ENCODE results near the gene GRK3. TPM values are rescaled to one million over a fixed set of nuclear protein-coding genes. Genes with fewer than 3 reads are reported as not detected.

The GRK3 gene
- total RNA-seq, 2 donors from 2014 or later: 19.4 to 21.0 TPM

- Mint-ChIP-seq H3K4me1 (no peaks in the 10 kb centered on the region), H3K9me3 (no peaks in the 10 kb centered on the region), H3K27ac (no peak overlapping the region), H3K36me3 (ENCODE audit: low read depth) (peaks cover 3% of the 10 kb centered on the region), H3K27me3 (ENCODE audit: insufficient read depth) (no peaks in the 10 kb centered on the region), H3K4me3 (no peak overlapping the region)
- no peaks in the 10 kb centered on the region for H3K4me1 ChIP-seq (ENCODE audit: control insufficient read depth, insufficient read depth, low read length)
- H3K4me3 ChIP-seq (ENCODE audit: low read length): no peak overlapping the region
- no peaks in the 10 kb centered on the region for H3K9me3 ChIP-seq (ENCODE audit: control insufficient read depth, low read length)
- no peaks in the 10 kb centered on the region for H3K27me3 ChIP-seq (ENCODE audit: control insufficient read depth, insufficient read depth, low read length, poor library complexity, severe bottlenecking)
- WGBS, 2 experiments (ENCODE audit: insufficient coverage in 1 of 2, insufficient read length in 1 of 2): 85 to 87% methylated on average over 8 to 10 of the region's 10 CpGs
- H3K9ac ChIP-seq (ENCODE audit: extremely low read depth, low read length, poor library complexity, severe bottlenecking): no peak overlapping the region
- TF ChIP-seq, protein P1, sequence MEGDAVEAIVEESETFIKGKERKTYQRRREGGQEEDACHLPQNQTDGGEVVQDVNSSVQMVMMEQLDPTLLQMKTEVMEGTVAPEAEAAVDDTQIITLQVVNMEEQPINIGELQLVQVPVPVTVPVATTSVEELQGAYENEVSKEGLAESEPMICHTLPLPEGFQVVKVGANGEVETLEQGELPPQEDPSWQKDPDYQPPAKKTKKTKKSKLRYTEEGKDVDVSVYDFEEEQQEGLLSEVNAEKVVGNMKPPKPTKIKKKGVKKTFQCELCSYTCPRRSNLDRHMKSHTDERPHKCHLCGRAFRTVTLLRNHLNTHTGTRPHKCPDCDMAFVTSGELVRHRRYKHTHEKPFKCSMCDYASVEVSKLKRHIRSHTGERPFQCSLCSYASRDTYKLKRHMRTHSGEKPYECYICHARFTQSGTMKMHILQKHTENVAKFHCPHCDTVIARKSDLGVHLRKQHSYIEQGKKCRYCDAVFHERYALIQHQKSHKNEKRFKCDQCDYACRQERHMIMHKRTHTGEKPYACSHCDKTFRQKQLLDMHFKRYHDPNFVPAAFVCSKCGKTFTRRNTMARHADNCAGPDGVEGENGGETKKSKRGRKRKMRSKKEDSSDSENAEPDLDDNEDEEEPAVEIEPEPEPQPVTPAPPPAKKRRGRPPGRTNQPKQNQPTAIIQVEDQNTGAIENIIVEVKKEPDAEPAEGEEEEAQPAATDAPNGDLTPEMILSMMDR (conservative IDR thresholded peaks at IDR 0.05): no peak
- no peak for DNase-seq
- H3K36me3 ChIP-seq (ENCODE audit: control insufficient read depth, insufficient read depth, low read length): no peaks in the 10 kb centered on the region
- H3K27ac ChIP-seq (ENCODE audit: low read depth, low read length): no peak overlapping the region
Observed at GRCh38 chr22:25716637-25717036, 152.2 kb downstream of the GRK3 start.

GRCh38 chr22:25718135-25718840 is 153.8 kb downstream of the GRK3 start:
- 95 to 96% methylated on average over 6 to 10 of the region's 10 CpGs for WGBS, 2 experiments (ENCODE audit: insufficient coverage in 1 of 2, insufficient read length in 1 of 2)
- Histone ChIP-seq H3K4me1 (ENCODE audit: control insufficient read depth, insufficient read depth, low read length) (no peaks in the 10 kb centered on the region), H3K9me3 (ENCODE audit: control insufficient read depth, low read length) (no peaks in the 10 kb centered on the region), H3K9ac (ENCODE audit: extremely low read depth, low read length, poor library complexity, severe bottlenecking) (no peak overlapping the region), H3K36me3 (ENCODE audit: control insufficient read depth, insufficient read depth, low read length) (no peaks in the 10 kb centered on the region), H3K27me3 (ENCODE audit: control insufficient read depth, insufficient read depth, low read length, poor library complexity, severe bottlenecking) (no peaks in the 10 kb centered on the region), H3K27ac (ENCODE audit: low read depth, low read length) (no peak overlapping the region), H3K4me3 (ENCODE audit: low read length) (no peak overlapping the region)
- Mint-ChIP-seq H3K36me3 (ENCODE audit: low read depth) (peaks cover 3% of the 10 kb centered on the region), H3K9me3 (no peaks in the 10 kb centered on the region), H3K27me3 (ENCODE audit: insufficient read depth) (no peaks in the 10 kb centered on the region), H3K4me3 (no peak overlapping the region), H3K4me1 (no peaks in the 10 kb centered on the region), H3K27ac (no peak overlapping the region)
- TF ChIP-seq, protein P1 (conservative IDR thresholded peaks at IDR 0.05): no peak
- DNase-seq: no peak

GRCh38 chr22:25722223-25722622 is 157.7 kb downstream of the GRK3 start:
- H3K27ac Mint-ChIP-seq: no peak overlapping the region
- H3K9me3 ChIP-seq (ENCODE audit: control insufficient read depth, low read length): no peaks in the 10 kb centered on the region
- 93 to 98% methylated on average over 8 to 16 of the region's 16 CpGs for WGBS, 2 experiments (ENCODE audit: insufficient coverage in 1 of 2, insufficient read length in 1 of 2)

More at GRCh38 chr22:25722223-25722622, 157.7 kb downstream of the GRK3 start:
- Histone ChIP-seq H3K27ac (ENCODE audit: low read depth, low read length) (no peak overlapping the region), H3K27me3 (ENCODE audit: control insufficient read depth, insufficient read depth, low read length, poor library complexity, severe bottlenecking) (no peaks in the 10 kb centered on the region), H3K4me1 (ENCODE audit: control insufficient read depth, insufficient read depth, low read length) (no peaks in the 10 kb centered on the region), H3K9ac (ENCODE audit: extremely low read depth, low read length, poor library complexity, severe bottlenecking) (no peak overlapping the region), H3K36me3 (ENCODE audit: control insufficient read depth, insufficient read depth, low read length) (no peaks in the 10 kb centered on the region), H3K4me3 (ENCODE audit: low read length) (no peak overlapping the region)
- Mint-ChIP-seq H3K27me3 (ENCODE audit: insufficient read depth) (no peaks in the 10 kb centered on the region), H3K36me3 (ENCODE audit: low read depth) (no peaks in the 10 kb centered on the region), H3K9me3 (no peaks in the 10 kb centered on the region), H3K4me3 (no peak overlapping the region), H3K4me1 (peaks cover 8% of the 10 kb centered on the region)
- no peak for DNase-seq
- TF ChIP-seq, protein P1 (conservative IDR thresholded peaks at IDR 0.05): no peak

Measured in endodermal cell (in vitro differentiated cells).